ENCODE results near the gene LDLRAD3. TPM values are rescaled to one million over a fixed set of nuclear protein-coding genes. Genes with fewer than 3 reads are reported as not detected.

LDLRAD3 gene
- total RNA-seq, 1 experiment from 2014 or later, result 12.1 TPM

DNA sequence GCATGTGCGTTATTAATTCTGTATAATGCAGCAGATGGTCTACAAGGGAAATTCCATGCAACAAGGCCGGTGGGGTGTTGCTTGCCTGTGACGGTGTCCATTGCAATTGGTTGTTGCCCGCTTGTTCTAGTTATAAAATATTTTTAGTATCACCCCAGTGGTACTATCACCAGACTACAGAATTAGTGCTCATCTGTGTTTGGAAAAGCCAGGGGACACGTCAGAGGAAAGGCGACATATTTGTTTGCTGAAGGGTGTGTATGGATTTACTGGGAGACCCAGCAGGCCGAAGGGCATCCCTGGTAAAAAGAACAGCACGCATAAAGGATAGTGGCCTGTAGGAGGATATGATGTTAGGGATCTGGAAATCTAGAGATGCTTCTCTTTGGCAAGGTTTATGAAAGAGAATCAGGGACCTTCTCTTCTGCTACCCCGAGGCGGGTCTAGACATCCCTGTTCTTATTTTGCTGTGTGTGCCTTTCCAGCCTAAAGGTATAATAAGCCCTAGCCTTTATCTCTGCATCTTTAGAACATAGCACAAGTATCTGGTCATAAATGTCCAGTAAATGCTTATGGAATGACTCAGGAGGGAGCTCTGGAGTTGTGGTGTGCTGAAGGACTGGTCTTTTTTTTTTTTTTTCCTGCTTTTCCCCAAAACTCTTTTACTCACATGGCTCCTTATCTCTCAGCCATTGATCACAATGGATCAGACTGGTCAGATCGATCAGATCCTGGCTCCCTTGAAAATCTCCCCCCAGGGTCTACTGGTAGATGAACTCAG, 90.9 kb downstream of the LDLRAD3 start:
- peaks cover 4 to 25% (median 12%) of the 10 kb centered on the region in 3 experiments; a peak in 6 of 7 replicates for H3K36me3 Mint-ChIP-seq (ENCODE audit: insufficient read depth in 1 of 3, low read depth in 3 of 3)
- no peak overlapping the region for H2BK15ac ChIP-seq (ENCODE audit: low read depth, low read length)
- H3K9me3 Mint-ChIP-seq, result peaks cover 0 to 2% of the 10 kb centered on the region in 2 experiments; a peak in 1 of 5 replicates
- H3T11ph ChIP-seq (ENCODE audit: low read length), result no peak overlapping the region
- no peak overlapping the region for H4K8ac ChIP-seq (replicated peaks; ENCODE audit: insufficient read length, low read depth, low read length)
- H3K27me3 ChIP-seq (ENCODE audit: insufficient read depth, low read length), result no peaks in the 10 kb centered on the region
- H2BK5ac ChIP-seq (ENCODE audit: insufficient read length, low read length), result no peak overlapping the region
- no peak overlapping the region; the same call in 1 of the 2 replicates for H3K14ac ChIP-seq (ENCODE audit: insufficient read depth, low read length)
- H2BK20ac ChIP-seq (ENCODE audit: low read depth, low read length, poor library complexity, severe bottlenecking), result no peak overlapping the region
- peak overlapping the region; percentile 89 for H2BK120ac ChIP-seq (ENCODE audit: low read depth, low read length, poor library complexity, severe bottlenecking)
- peak overlapping the region; percentile 14 for H3K18ac ChIP-seq (ENCODE audit: insufficient read length, low read depth, low read length)
- no peaks in the 10 kb centered on the region for H3K23me2 ChIP-seq (ENCODE audit: insufficient read length, low read depth, low read length, poor library complexity, severe bottlenecking)
- H2AK5ac ChIP-seq (ENCODE audit: insufficient read length, low read length), result peak overlapping the region; percentile 37
- H3K79me1 ChIP-seq (ENCODE audit: insufficient read depth, low read depth, low read length, poor library complexity, severe bottlenecking), result peaks cover 5% of the 10 kb centered on the region
- no peaks in the 10 kb centered on the region for H3K9me3 ChIP-seq (ENCODE audit: control insufficient read depth, low read depth, low read length)
- no peak overlapping the region for H2AFZ ChIP-seq (ENCODE audit: low read length)
- no peak overlapping the region for H3K56ac ChIP-seq (ENCODE audit: insufficient read length, low read depth, low read length)
- H4K91ac ChIP-seq (ENCODE audit: insufficient read length, low read depth, low read length), result peak overlapping the region; percentile 82
- H4K20me1 ChIP-seq (ENCODE audit: control insufficient read depth, insufficient read depth, insufficient read length), result no peaks in the 10 kb centered on the region
- no CpG with 5 or more reads among the region's 11 CpGs for WGBS (ENCODE audit: extremely low coverage, insufficient read length, low lambda C conversion rate)
- TF ChIP-seq, protein P1, sequence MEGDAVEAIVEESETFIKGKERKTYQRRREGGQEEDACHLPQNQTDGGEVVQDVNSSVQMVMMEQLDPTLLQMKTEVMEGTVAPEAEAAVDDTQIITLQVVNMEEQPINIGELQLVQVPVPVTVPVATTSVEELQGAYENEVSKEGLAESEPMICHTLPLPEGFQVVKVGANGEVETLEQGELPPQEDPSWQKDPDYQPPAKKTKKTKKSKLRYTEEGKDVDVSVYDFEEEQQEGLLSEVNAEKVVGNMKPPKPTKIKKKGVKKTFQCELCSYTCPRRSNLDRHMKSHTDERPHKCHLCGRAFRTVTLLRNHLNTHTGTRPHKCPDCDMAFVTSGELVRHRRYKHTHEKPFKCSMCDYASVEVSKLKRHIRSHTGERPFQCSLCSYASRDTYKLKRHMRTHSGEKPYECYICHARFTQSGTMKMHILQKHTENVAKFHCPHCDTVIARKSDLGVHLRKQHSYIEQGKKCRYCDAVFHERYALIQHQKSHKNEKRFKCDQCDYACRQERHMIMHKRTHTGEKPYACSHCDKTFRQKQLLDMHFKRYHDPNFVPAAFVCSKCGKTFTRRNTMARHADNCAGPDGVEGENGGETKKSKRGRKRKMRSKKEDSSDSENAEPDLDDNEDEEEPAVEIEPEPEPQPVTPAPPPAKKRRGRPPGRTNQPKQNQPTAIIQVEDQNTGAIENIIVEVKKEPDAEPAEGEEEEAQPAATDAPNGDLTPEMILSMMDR (conservative IDR thresholded peaks at IDR 0.05), result no peak
- no peak overlapping the region for H3K9ac ChIP-seq (ENCODE audit: extremely low read depth, insufficient read length, low read length)
- no peak overlapping the region for H3K4ac ChIP-seq (ENCODE audit: low read depth, low read length)
- DNase-seq, result no peak
- no peaks in the 10 kb centered on the region for H3K27me3 Mint-ChIP-seq (ENCODE audit: low read depth)
- no peak overlapping the region for H4K5ac ChIP-seq (ENCODE audit: insufficient read length, low read depth, low read length)
- peaks cover 33 to 38% of the 10 kb centered on the region in 2 experiments for H3K4me1 Mint-ChIP-seq
- H3K23ac ChIP-seq (ENCODE audit: insufficient read length, low read depth, low read length), result no peak overlapping the region
- no peak overlapping the region for H2BK12ac ChIP-seq (ENCODE audit: insufficient read length, low read depth, low read length)
- H3K27ac ChIP-seq (ENCODE audit: insufficient read length, low read depth, low read length), result no peak overlapping the region
- no peaks in the 10 kb centered on the region; the same call in 1 of the 2 replicates for H3K79me2 ChIP-seq (ENCODE audit: insufficient read depth, low read length)
- H3K4me3 Mint-ChIP-seq, result no peak overlapping the region
- peaks cover 7% of the 10 kb centered on the region for H3K4me1 ChIP-seq (ENCODE audit: insufficient read depth, low read length)
- H3K27ac Mint-ChIP-seq, result peak overlapping the region in 1 of 3 experiments; percentile 97; a peak in 3 of 7 replicates
- no peak overlapping the region for H3K4me2 ChIP-seq (ENCODE audit: insufficient read depth, insufficient read length, low read length)
